H7 (cell line): ENCODE data around the gene SLC38A4. TPM values are rescaled to one million over a fixed set of nuclear protein-coding genes. Genes with fewer than 3 reads are reported as not detected.
A peak's percentile ranks its signal among the peaks of the same experiment; 100 is the strongest.

Source experiments
- DNase-seq: peaks from one replicate; pipeline ENCODE4 v3.0.0; 2012
- H3K27me3 ChIP-seq: 2 replicates; pipeline ENCODE4 v1.6.0; 2011; ENCODE audit warnings: mild to moderate bottlenecking, low read length; ENCODE audit not compliant: control insufficient read depth, insufficient read depth
- H3K36me3 ChIP-seq: replicated peaks from 2 replicates; pipeline ENCODE4 v1.5.1; 2011; ENCODE audit warnings: low read length; ENCODE audit not compliant: control insufficient read depth, insufficient read depth
- H3K4me3 ChIP-seq: 2 replicates; pipeline ENCODE4 v1.5.1; 2011; ENCODE audit warnings: low read depth, mild to moderate bottlenecking, control low read depth, low read length, moderate library complexity; ENCODE audit not compliant: insufficient read depth
- total RNA-seq: library from RNA; depleted of rRNA; stranded (reverse); fragments of >200 nt; shearing (Covaris generic); gene quantifications from 2 replicates; pipeline ENCODE4 v1.2.3, GENCODE V29; 2014

SLC38A4 gene
- total RNA-seq, 1 experiment from 2014 or later, result 0.62 TPM

GRCh38 chr12:46835785-46836184 is 10.0 kb upstream of the SLC38A4 start:
- H3K36me3 ChIP-seq, result no peaks in the 10 kb centered on the region
- H3K4me3 ChIP-seq, result no peak overlapping the region
- H3K27me3 ChIP-seq, result peaks cover 20% of the 10 kb centered on the region
- no peak for DNase-seq

GRCh38 chr12:46832130-46832704 is 6.4 kb upstream of the SLC38A4 start:
- Histone ChIP-seq H3K27me3 (peaks cover 35% of the 10 kb centered on the region), H3K4me3 (peak overlapping the region; percentile 44; the same call in 1 of the 2 replicates), H3K36me3 (no peaks in the 10 kb centered on the region)
- peak; percentile 81 for DNase-seq

DNA sequence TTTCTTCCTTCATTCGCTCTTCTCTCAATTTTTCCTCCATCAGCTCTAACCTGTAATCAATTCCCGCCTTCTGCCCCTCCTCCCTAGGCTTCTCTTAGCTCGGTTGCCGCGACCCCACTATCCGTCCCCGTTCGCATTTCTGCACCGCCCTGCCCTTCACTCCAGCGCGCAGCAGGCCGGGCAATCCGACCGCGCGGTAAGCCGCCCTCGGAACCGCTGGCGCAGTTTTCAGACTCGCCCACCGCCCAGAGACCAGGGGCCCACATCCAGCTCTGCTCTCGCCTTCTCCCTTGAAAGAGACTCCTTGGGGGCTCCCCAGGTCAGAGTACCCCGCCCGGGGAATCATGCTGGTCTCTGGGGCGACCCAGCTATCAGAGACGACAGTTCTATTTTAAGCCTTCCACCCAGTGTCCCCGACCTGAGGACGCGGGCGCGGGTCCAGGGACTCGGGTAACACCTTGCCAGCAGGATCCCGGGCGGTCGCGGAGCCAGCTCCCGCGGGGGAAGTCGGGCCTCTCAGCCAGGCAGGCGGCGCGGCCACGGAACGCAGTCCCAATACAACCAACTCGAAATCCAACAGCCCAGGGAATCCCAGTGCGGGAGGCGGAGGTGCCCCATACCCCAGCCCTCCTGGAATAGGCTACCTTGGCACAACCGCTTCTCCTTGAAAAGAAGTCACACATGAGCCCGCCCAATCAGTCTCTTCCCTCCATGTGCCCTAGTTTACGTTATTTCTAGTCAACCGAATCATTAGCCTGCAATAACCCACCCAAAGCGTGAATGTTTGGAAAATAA is 5.7 kb upstream of the SLC38A4 start:
- peak; percentile 70 for DNase-seq

GRCh38 chr12:46830731-46831334 is 5.0 kb upstream of the SLC38A4 start:
- Histone ChIP-seq H3K27me3 (peaks cover 35% of the 10 kb centered on the region), H3K4me3 (peak overlapping the region; percentile 44), H3K36me3 (no peaks in the 10 kb centered on the region)
- DNase-seq, result peak; percentile 60

More for the DNA sequence above, 5.7 kb upstream of the SLC38A4 start:
- peak overlapping the region; percentile 44 for H3K4me3 ChIP-seq
- H3K36me3 ChIP-seq, result no peaks in the 10 kb centered on the region
- peaks cover 35% of the 10 kb centered on the region for H3K27me3 ChIP-seq

DNA sequence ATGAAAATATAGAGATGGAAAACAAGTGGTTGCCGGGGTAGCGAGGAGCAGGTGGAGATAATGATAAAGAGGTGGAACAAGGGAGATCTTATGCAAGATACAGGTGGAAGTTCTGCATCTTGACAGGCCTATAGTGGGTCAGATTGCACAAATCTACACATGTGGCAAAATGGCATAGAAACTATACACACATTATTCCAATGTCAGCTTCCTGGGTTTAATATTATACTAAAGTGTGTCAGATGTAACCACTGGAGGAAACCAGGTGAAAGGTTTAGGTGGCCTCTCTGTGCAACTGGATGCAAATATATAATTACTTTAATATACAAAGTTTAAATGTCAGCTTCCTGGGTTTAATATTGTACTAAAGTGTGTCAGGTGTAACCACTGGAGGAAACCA is 1.1 kb downstream of the SLC38A4 start:
- no peak overlapping the region for H3K4me3 ChIP-seq
- no peak for DNase-seq
- H3K27me3 ChIP-seq, result peaks cover 9% of the 10 kb centered on the region
- no peaks in the 10 kb centered on the region for H3K36me3 ChIP-seq

DNA sequence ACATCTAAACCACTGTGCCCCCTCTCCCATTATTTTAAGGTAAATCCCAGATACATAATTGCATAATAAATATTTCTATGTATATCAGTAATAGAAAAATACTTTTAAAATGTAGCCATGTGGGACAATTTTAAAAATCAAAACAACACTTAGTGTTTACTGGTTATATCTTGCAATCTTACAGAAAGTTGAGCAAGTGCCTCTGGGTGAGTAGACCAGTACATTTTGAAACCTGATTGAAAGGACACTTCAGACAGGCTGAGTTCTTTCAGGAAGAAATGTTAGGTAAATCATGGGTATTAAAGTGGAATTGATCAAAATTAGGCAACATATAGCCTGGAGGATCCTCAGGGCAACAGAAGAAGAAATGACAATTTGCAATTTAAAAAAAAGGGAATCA is 7.2 kb downstream of the SLC38A4 start:
- no peak for DNase-seq
- Histone ChIP-seq H3K4me3 (no peak overlapping the region), H3K36me3 (no peaks in the 10 kb centered on the region), H3K27me3 (no peaks in the 10 kb centered on the region; the same call in 1 of the 2 replicates)

DNA sequence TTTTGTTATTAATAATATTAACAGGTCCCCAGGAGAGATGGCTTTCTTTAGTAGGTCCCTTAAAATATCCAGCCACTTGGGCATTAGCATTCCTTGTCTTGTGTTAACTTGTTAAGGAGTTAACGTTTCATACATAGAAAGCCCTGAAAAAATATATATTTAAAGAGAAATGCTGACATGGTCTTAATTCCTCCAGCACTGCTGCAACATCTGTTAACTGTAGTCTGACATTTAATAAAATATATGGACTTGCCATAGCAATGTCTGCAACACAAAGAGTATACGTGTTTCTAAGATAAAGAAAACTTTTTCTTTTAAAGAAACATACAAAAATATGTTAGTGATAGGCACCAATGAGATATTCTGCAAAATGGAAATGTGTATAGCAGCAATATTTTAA is 10.0 kb downstream of the SLC38A4 start:
- Histone ChIP-seq H3K27me3 (no peaks in the 10 kb centered on the region), H3K36me3 (no peaks in the 10 kb centered on the region), H3K4me3 (no peak overlapping the region)
- no peak for DNase-seq

GRCh38 chr12:46814143-46814542 is 11.7 kb downstream of the SLC38A4 start:
- Histone ChIP-seq H3K27me3 (no peaks in the 10 kb centered on the region), H3K4me3 (no peak overlapping the region)
- DNase-seq, result no peak

GRCh38 chr12:46811185-46811584 is 14.6 kb downstream of the SLC38A4 start:
- no peak overlapping the region for H3K4me3 ChIP-seq
- no peaks in the 10 kb centered on the region for H3K27me3 ChIP-seq
- no peaks in the 10 kb centered on the region for H3K36me3 ChIP-seq
- no peak for DNase-seq

More at GRCh38 chr12:46814143-46814542, 11.7 kb downstream of the SLC38A4 start:
- H3K36me3 ChIP-seq, result no peaks in the 10 kb centered on the region

DNA sequence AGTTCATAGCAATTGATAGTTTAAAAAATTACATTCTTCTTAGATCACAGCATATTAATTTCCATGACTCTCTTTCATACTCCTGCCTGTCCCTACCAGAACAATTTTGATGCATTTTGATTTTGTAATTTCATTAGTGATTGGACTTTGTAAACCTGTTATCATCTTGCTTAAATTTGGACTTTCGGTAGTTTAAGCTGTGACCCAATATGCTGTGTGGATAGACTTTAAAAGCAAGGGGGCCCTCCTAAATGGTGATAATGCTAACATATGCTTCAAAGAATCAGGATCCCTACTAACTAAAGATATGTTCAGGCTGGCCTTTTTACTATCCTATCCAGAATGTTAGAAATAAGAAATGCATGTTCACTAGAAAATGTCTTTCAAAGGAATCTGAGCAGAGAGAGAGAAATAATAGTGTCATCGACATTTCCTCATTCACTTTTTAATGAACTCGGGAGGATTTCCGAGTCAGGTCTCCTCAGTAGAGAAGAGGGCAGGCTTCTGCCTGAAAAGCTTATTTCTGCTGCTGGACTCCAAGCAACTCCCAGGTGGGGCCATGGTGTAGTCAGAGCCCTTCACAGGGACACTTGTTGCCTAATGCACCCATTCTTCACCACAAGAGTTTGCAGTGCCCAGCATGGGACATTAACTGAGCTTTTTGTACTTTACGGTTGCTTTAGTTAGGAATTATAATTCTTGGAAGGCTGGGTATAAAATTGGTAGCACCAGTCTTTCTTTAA is 16.7 kb downstream of the SLC38A4 start:
- Histone ChIP-seq H3K27me3 (no peaks in the 10 kb centered on the region), H3K36me3 (no peaks in the 10 kb centered on the region), H3K4me3 (no peak overlapping the region)
- DNase-seq, result no peak

DNA sequence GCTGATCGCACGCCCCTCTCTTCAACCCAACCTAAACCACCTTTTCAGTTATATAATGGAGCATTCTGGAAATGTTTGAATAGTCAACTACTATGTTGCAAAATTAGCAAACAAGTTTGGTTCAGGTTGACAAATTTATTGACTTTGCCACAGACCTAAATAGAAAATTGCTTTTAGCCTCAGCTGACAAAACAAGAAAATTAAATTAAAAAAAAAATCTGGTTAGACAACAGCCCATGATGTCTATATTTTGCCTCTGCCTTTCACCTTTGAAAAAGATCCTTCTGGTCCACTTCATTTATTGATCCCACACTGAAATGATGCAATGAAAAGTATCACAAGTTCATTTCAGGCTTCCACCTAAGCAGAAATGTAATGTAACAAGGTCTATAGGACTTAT is 17.5 kb downstream of the SLC38A4 start:
- DNase-seq, result no peak
- no peaks in the 10 kb centered on the region for H3K27me3 ChIP-seq
- H3K36me3 ChIP-seq, result no peaks in the 10 kb centered on the region
- no peak overlapping the region for H3K4me3 ChIP-seq

GRCh38 chr12:46804054-46804453 is 21.7 kb downstream of the SLC38A4 start:
- Histone ChIP-seq H3K36me3 (no peaks in the 10 kb centered on the region), H3K27me3 (no peaks in the 10 kb centered on the region), H3K4me3 (no peak overlapping the region)
- no peak for DNase-seq

- Histone ChIP-seq H3K36me3 (no peaks in the 10 kb centered on the region), H3K4me3 (no peak overlapping the region), H3K27me3 (no peaks in the 10 kb centered on the region)
- no peak for DNase-seq
Observed at GRCh38 chr12:46803517-46803916, 22.3 kb downstream of the SLC38A4 start.

GRCh38 chr12:46801293-46801692 is 24.5 kb downstream of the SLC38A4 start:
- H3K27me3 ChIP-seq, result no peaks in the 10 kb centered on the region
- DNase-seq, result no peak
- no peaks in the 10 kb centered on the region for H3K36me3 ChIP-seq
- no peak overlapping the region for H3K4me3 ChIP-seq
